Breast epithelium (tissue), 3 donors: ENCODE data around the gene ERICH3.

Source experiments
- POLR2A ChIP-seq: fragments of 450-650 bp; IDR thresholded peaks from one replicate; pipeline ENCODE4 v1.6.1; 2016; ENCODE audit warnings: antibody characterized with exemption, mild to moderate bottlenecking, moderate library complexity
- POLR2AphosphoS5 ChIP-seq, 3 donors: sonication (generic); formaldehyde crosslinking; IDR thresholded peaks; one replicate each; pipeline ENCODE4 v1.6.1; 2017; ENCODE audit warnings: antibody characterized with exemption in 3 of 3
- TF ChIP-seq, protein P1 (sequence below), 3 donors: fragments of 450-650 bp; IDR thresholded peaks; one replicate each; pipeline ENCODE4 v1.5.1; 2016 to 2017; ENCODE audit warnings: antibody characterized with exemption in 3 of 3, mild to moderate bottlenecking in 3 of 3, moderate library complexity in 3 of 3

DNA sequence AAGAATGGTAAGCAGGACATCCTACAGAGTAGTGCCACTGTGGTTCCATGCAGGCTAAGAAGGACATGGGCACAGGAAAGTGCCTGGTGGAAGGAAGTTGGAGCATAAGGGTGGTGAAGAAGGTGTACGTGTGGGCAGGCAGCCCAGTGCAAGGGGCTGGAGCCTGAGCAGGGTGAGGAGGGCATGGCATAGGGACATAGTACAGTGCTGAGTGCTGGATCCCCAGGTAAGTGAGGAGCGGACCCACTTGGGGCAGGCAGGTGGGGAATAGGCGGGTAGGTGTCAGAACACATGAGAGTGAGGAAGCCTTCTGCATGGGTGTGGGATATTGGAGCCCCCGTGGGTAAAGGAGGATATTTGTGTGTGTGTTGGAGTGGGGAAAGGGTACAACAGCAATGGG is 145.5 kb downstream of the ERICH3 start:
- TF ChIP-seq, protein P1, sequence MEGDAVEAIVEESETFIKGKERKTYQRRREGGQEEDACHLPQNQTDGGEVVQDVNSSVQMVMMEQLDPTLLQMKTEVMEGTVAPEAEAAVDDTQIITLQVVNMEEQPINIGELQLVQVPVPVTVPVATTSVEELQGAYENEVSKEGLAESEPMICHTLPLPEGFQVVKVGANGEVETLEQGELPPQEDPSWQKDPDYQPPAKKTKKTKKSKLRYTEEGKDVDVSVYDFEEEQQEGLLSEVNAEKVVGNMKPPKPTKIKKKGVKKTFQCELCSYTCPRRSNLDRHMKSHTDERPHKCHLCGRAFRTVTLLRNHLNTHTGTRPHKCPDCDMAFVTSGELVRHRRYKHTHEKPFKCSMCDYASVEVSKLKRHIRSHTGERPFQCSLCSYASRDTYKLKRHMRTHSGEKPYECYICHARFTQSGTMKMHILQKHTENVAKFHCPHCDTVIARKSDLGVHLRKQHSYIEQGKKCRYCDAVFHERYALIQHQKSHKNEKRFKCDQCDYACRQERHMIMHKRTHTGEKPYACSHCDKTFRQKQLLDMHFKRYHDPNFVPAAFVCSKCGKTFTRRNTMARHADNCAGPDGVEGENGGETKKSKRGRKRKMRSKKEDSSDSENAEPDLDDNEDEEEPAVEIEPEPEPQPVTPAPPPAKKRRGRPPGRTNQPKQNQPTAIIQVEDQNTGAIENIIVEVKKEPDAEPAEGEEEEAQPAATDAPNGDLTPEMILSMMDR (IDR thresholded peaks at IDR 0.05): no peak
- TF ChIP-seq POLR2AphosphoS5 (IDR thresholded peaks at IDR 0.05) (no peak), POLR2A (no peak)
